GF-D8 (cell line): ENCODE data around the gene RUVBL1.
A peak's percentile ranks its signal among the peaks of the same experiment; 100 is the strongest.

Experiments
- DNase-seq: peaks from one replicate; lab custom pipeline; 2025; lab: John Stamatoyannopoulos, UW

RUVBL1 gene

GRCh38 chr3:128066676-128067075 lies 56.9 kb downstream of the RUVBL1 start:
- DNase-seq, result no peak

GRCh38 chr3:128066114-128066513 lies 57.5 kb downstream of the RUVBL1 start:
- DNase-seq, result no peak

- DNase-seq, result no peak
These were observed 58.6 kb downstream of the RUVBL1 start for GRCh38 chr3:128064962-128065361.

- no peak for DNase-seq
These were observed 59.7 kb downstream of the RUVBL1 start for GRCh38 chr3:128063865-128064264.

- no peak for DNase-seq
These were observed 61.4 kb downstream of the RUVBL1 start for GRCh38 chr3:128062033-128062745.

GRCh38 chr3:128060473-128061381 lies 62.9 kb downstream of the RUVBL1 start:
- no peak for DNase-seq

- DNase-seq, result no peak
These were observed 67.4 kb downstream of the RUVBL1 start for GRCh38 chr3:128056258-128056657.

GRCh38 chr3:128054367-128054766 lies 69.2 kb downstream of the RUVBL1 start:
- DNase-seq, result no peak

- no peak for DNase-seq
These were observed 70.0 kb downstream of the RUVBL1 start for GRCh38 chr3:128053614-128054013.

- no peak for DNase-seq
These were observed 70.8 kb downstream of the RUVBL1 start for GRCh38 chr3:128052595-128053351.

GRCh38 chr3:128051837-128052594 lies 71.6 kb downstream of the RUVBL1 start, which contains the start of gene SEC61A1:
Gene SEC61A1 (plus strand): TSS chr3:128052437. CDS start chr3:128052553, 116 bp downstream.
- peak; percentile 78 for DNase-seq

GRCh38 chr3:128051459-128051836 lies 72.2 kb downstream of the RUVBL1 start:
- DNase-seq, result no peak

GRCh38 chr3:128050597-128050996 lies 73.0 kb downstream of the RUVBL1 start:
- no peak for DNase-seq

GRCh38 chr3:128041344-128041743 lies 82.3 kb downstream of the RUVBL1 start:
- no peak for DNase-seq

- DNase-seq, result no peak
These were observed 83.0 kb downstream of the RUVBL1 start for GRCh38 chr3:128040660-128041059.

- no peak for DNase-seq
These were observed 83.6 kb downstream of the RUVBL1 start for GRCh38 chr3:128040041-128040440.

GRCh38 chr3:128036119-128036518 lies 87.5 kb downstream of the RUVBL1 start:
- DNase-seq, result no peak

GRCh38 chr3:128033102-128033501 lies 90.5 kb downstream of the RUVBL1 start:
- DNase-seq, result no peak
